Bronchial epithelial cell (primary cell): ENCODE data around the gene NADK. TPM values are rescaled to one million over a fixed set of nuclear protein-coding genes. Genes with fewer than 3 reads are reported as not detected.
A peak's percentile ranks its signal among the peaks of the same experiment; 100 is the strongest.

ENCODE experiments used
- DNase-seq: peaks from one replicate; pipeline ENCODE4 v3.0.0-alpha.2; 2010; ENCODE audit warnings: low read depth
- FAIRE-seq: peaks from 2 replicates; lab custom pipeline; 2011; peaks lifted over from hg19 to GRCh38; lab: Jason Lieb, UNC
- H3K27me3 ChIP-seq: 2 replicates; pipeline ENCODE4 v1.5.1; 2011; ENCODE audit warnings: low read length; ENCODE audit not compliant: control insufficient read depth, insufficient read depth
- H3K36me3 ChIP-seq: 2 replicates; pipeline ENCODE4 v1.5.1; 2011; ENCODE audit warnings: low read length; ENCODE audit not compliant: control insufficient read depth, insufficient read depth
- H3K4me3 ChIP-seq: 2 replicates; pipeline ENCODE4 v1.5.1; 2011; ENCODE audit warnings: mild to moderate bottlenecking, low read depth, low read length, control low read depth
- CTCF ChIP-seq: IDR thresholded peaks from 2 replicates; pipeline ENCODE4 v1.5.1; 2011; ENCODE audit warnings: mild to moderate bottlenecking, moderate library complexity, low read length, control low read depth, inconsistent platforms; ENCODE audit not compliant: insufficient read depth, severe bottlenecking
- total RNA-seq: library from RNA; depleted of rRNA; stranded (reverse); fragments of >200 nt; gene quantifications from 2 replicates; pipeline ENCODE4 v1.2.1, GENCODE V29; 2014

The NADK gene
- total RNA-seq, 1 donor from 2014 or later = 41.6 TPM

DNA sequence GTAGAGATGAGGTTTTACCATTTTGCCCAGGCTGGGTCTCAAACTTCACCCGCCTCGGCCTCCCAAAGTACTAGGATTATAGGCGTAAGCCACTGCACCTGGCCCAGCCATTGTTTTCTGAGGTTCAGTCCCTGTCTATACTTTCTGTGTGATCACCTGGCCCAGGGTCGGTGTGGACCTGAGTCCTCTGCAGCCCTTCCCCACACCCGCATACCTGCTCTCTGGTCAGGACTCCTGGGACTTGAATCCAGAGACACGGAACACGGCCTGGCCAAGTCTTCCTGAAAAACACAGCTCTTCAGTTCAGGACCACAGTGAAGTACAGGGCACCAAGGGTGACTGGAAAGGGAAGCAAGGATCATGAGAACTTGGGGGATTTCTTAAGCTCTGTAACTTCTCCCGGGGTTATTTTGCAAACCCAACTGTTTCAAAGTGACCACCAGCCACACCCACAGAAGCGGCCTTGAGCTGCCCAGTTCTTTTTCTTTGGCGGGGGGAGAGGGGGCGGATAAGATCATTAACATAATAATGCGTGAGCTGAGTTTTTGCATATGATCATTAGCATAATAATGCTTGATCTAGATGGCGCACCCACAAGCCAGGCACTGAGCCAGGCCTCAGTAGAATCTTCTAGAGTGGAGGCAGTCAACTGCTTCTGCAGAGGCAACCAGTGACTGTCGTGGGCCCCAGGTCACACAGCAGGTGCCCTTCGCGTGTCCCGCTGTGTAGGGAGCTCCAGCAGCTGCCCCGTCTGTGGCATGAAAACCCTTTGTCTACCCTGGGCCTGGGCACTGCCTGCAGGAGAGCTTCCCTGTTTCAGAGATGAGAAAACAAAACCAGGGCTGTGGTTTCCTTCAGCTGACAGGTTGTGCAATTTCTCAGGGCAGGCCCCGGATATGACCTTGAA lies 1.7 kb upstream of the NADK start:
- H3K4me3 ChIP-seq = no peak overlapping the region
- no peak for FAIRE-seq

GRCh38 chr1:1779320-1779675 lies 1.0 kb upstream of the NADK start:
- TF ChIP-seq CTCF = no peak
- Histone ChIP-seq H3K36me3 (no peaks in the 10 kb centered on the region), H3K27me3 (no peaks in the 10 kb centered on the region), H3K4me3 (peak overlapping the region; percentile 96)
- no peak for DNase-seq
- FAIRE-seq = no peak

More for the DNA sequence above, 1.7 kb upstream of the NADK start:
- TF ChIP-seq CTCF = no peak
- Histone ChIP-seq H3K27me3 (no peaks in the 10 kb centered on the region), H3K36me3 (peaks cover 2% of the 10 kb centered on the region)
- no peak for DNase-seq

GRCh38 chr1:1778663-1779319 lies 521 bp upstream of the NADK start:
- H3K27me3 ChIP-seq = no peaks in the 10 kb centered on the region
- TF ChIP-seq CTCF = peak; percentile 28
- H3K4me3 ChIP-seq = peak overlapping the region; percentile 96
- H3K36me3 ChIP-seq = no peaks in the 10 kb centered on the region
- no peak for FAIRE-seq
- DNase-seq = no peak

DNA sequence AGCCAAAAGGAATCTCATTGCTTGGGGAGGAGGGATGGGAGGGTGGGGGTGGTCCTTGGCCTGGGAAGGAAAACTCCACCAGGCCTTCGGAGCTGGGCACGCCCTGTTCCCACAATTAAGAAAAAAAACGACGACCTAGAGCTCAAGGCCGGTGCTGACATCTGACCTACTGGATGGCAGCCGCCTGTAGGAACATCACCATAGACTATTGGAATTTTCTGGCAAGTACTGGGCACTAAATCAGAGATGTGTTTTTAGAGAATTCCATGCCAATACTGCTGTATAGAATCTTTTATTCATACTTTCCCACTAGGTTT lies 729 bp downstream of the NADK start:
- H3K36me3 ChIP-seq = peaks cover under 1% of the 10 kb centered on the region
- no peak for FAIRE-seq
- DNase-seq = no peak
- TF ChIP-seq CTCF = no peak
- H3K4me3 ChIP-seq = peak overlapping the region; percentile 96
- H3K27me3 ChIP-seq = no peaks in the 10 kb centered on the region

DNA sequence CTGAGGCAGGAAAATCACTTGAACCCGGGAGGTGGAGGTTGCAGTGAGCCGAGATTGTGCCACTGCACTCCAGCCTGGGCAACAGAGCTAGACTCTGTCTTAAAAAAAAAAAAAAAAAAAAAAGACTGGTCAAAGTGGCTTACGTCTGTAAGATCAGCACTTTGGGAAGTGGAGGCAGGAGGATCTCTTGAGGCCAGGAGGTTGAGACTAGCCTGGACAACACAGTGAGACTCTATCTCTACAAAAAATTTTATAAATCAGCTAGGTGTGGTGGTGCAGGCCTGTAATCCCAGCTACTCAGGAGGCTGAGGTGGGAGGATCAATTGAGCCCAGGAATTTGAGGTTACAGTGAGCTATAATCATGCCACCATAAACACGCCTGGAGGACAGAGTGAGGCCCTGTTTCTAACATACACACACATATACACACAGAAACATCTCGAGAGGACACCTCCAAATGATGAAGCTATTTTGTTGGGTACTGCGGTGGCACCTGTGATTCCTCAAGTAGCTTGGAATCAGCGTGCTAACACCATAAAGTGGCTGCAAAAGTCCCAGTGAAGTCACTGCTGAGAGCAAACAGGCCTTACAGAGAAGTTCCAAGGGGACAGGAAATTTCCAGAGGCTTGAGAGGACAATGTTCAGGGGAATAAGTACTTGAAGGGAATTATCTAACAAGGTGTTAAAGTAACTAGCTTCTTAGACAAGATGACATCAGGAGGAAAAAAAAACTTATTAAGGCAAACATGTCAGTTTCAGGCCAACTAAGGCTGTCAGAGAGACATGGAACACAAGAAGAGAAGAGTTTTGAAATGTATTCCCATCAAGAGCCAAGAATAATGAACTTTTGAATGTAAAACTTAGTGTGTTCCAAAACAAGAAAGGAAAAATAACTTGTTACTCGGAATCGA lies 1.3 kb downstream of the NADK start:
- Histone ChIP-seq H3K27me3 (no peaks in the 10 kb centered on the region), H3K36me3 (peaks cover 2% of the 10 kb centered on the region), H3K4me3 (peak overlapping the region; percentile 96)
- DNase-seq (no peak), FAIRE-seq (no peak)
- TF ChIP-seq CTCF = no peak
